PC-9 (cell line): ENCODE results near the gene RUNX1. TPM values are rescaled to one million over a fixed set of nuclear protein-coding genes. Genes with fewer than 3 reads are reported as not detected.

Source experiments
- BruUV-seq: library from RNA; stranded (reverse); fragments of 400-500 nt; replicated peaks from 2 replicates; lab custom pipeline; 2021; lab: Mats Ljungman, UMichigan
- CTCF ChIA-PET: fragments of 300-600 bp; sonication (Branson Sonifier 250); formaldehyde crosslinking; loops from one replicate; lab custom pipeline; 2022; ENCODE audit warnings: antibody characterized with exemption; lab: Charles Lee
- POLR2A ChIA-PET: fragments of 300-600 bp; sonication (Branson Sonifier 250); formaldehyde crosslinking; loops from one replicate; lab custom pipeline; 2022; ENCODE audit warnings: antibody characterized with exemption; ENCODE audit not compliant: unreplicated experiment; lab: Charles Lee
- DNase-seq, 2 experiments: peaks; one replicate each; pipeline versions ENCODE4 v3.0.0 to v3.0.0-alpha.2; 2015 to 2022; ENCODE audit warnings: mixed read lengths in 1 of 2
- H2AFZ ChIP-seq: fragments of 200-600 bp; sonication (generic); 2 replicates; pipeline ENCODE4 v1.8.1; 2017; ENCODE audit warnings: antibody characterized with exemption
- H3F3A ChIP-seq: fragments of 200-600 bp; sonication (generic); 2 replicates; pipeline ENCODE4 v1.8.1; 2017; ENCODE audit warnings: antibody characterized with exemption, mild to moderate bottlenecking, low read depth; ENCODE audit not compliant: insufficient read depth
- H3K27ac ChIP-seq: fragments of 200-600 bp; sonication (generic); 2 replicates; pipeline ENCODE4 v1.6.1; 2016; ENCODE audit warnings: mixed run types
- H3K27me3 ChIP-seq: fragments of 200-600 bp; sonication (generic); 2 replicates; pipeline ENCODE4 v1.6.1; 2016; ENCODE audit warnings: low read depth, mixed run types; ENCODE audit not compliant: insufficient read depth
- H3K36me3 ChIP-seq: fragments of 200-600 bp; sonication (generic); 2 replicates; pipeline ENCODE4 v1.6.1; 2016; ENCODE audit warnings: low read depth, mixed run types
- H3K4me1 ChIP-seq: fragments of 200-600 bp; sonication (generic); replicated peaks from 2 replicates; pipeline ENCODE4 v1.6.1; 2016; ENCODE audit warnings: mixed run types; ENCODE audit not compliant: insufficient read depth
- H3K4me2 ChIP-seq: fragments of 200-600 bp; sonication (generic); 2 replicates; pipeline ENCODE4 v1.6.1; 2017; ENCODE audit warnings: mixed run types
- H3K4me3 ChIP-seq: fragments of 200-600 bp; sonication (generic); 2 replicates; pipeline ENCODE4 v1.6.1; 2016; ENCODE audit warnings: mixed run types
- H3K79me2 ChIP-seq: fragments of 200-600 bp; sonication (generic); 2 replicates; pipeline ENCODE4 v1.6.1; 2017; ENCODE audit warnings: low read depth, mixed run types
- H3K9me2 ChIP-seq: fragments of 200-600 bp; sonication (generic); 2 replicates; pipeline ENCODE4 v1.8.1; 2017; ENCODE audit warnings: mild to moderate bottlenecking; ENCODE audit not compliant: insufficient read depth
- H3K9me3 ChIP-seq: fragments of 200-600 bp; sonication (generic); 2 replicates; pipeline ENCODE4 v1.8.1; 2016; ENCODE audit warnings: low read depth; ENCODE audit not compliant: insufficient read depth
- H4K20me1 ChIP-seq: fragments of 200-600 bp; sonication (generic); 2 replicates; pipeline ENCODE4 v1.8.1; 2017; ENCODE audit not compliant: insufficient read depth
- EZH2 ChIP-seq: fragments of 200-600 bp; sonication (generic); IDR thresholded peaks from 2 replicates; pipeline ENCODE4 v1.8.0; 2017; ENCODE audit warnings: antibody characterized with exemption, low read depth
- intact Hi-C: fragments of 100-400 bp; cut with micrococcal nuclease; formaldehyde crosslinking; loops from one replicate; pipeline ENCODE4 v1.10.0; 2022; ENCODE audit not compliant: unreplicated experiment
- total RNA-seq: library from RNA; stranded (reverse); gene quantifications from 2 replicates; pipeline ENCODE4 v1.2.3, GENCODE V29; 2021
- TF ChIP-seq, protein P1 (sequence below): fragments of 200-600 bp; sonication (generic); conservative IDR thresholded peaks from 2 replicates; pipeline ENCODE4 v1.6.1; 2017; ENCODE audit warnings: mixed run types, antibody characterized with exemption, mild to moderate bottlenecking, moderate library complexity

The RUNX1 gene
- total RNA-seq, 1 experiment from 2014 or later, result 58.5 TPM

DNA sequence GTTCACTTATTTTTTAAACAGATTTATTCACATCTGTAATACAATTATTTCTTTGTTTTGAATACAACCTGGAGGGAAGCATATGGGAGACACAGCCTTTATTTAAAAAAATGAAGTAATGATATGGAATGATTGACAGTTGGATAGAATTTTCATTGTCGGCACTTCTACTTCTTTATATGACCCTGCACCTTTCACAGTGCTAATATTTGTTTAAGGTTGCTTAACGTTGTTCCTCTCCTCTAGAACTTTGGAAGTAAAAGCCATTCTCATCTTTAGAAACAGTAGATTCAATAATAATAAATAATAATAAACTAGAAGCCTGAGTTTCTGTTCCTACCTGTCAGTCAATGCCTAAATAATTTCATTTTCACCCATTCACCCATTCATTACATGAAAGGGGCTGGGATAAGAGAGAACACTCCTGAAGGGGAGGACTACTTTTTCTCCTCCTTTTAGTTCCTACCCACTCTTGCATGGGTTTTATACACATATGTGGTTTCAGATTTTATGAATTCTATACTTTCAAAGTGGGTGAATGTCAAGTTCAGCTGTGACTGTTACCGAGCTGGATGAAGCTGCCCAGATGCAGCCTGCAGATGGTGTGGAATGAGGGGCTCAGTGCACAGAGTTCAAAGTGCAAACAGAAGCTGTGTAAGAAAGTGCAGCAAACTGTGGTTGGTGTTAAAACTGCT is 9.4 kb downstream of the RUNX1 start:
- Histone ChIP-seq H3K4me1 (peaks cover 8% of the 10 kb centered on the region), H3K27me3 (no peaks in the 10 kb centered on the region), H3K79me2 (peaks cover 94% of the 10 kb centered on the region), H3K36me3 (peaks cover 55% of the 10 kb centered on the region), H3K27ac (no peak overlapping the region), H3K9me3 (no peaks in the 10 kb centered on the region), H3K4me2 (no peak overlapping the region), H3K4me3 (no peak overlapping the region), H3K9me2 (no peaks in the 10 kb centered on the region), H2AFZ (no peak overlapping the region), H3F3A (no peaks in the 10 kb centered on the region), H4K20me1 (peaks cover 6% of the 10 kb centered on the region; the same call in 1 of the 2 replicates)
- ChIA-PET CTCF (no interaction called here), POLR2A (interaction anchor here (0.6 kb wide), 1 partner anchor 100 kb away, joined by 9 read pairs; no protein-coding TSS in a partner anchor)
- intact Hi-C loops, result no loop called here
- TF ChIP-seq, protein P1, sequence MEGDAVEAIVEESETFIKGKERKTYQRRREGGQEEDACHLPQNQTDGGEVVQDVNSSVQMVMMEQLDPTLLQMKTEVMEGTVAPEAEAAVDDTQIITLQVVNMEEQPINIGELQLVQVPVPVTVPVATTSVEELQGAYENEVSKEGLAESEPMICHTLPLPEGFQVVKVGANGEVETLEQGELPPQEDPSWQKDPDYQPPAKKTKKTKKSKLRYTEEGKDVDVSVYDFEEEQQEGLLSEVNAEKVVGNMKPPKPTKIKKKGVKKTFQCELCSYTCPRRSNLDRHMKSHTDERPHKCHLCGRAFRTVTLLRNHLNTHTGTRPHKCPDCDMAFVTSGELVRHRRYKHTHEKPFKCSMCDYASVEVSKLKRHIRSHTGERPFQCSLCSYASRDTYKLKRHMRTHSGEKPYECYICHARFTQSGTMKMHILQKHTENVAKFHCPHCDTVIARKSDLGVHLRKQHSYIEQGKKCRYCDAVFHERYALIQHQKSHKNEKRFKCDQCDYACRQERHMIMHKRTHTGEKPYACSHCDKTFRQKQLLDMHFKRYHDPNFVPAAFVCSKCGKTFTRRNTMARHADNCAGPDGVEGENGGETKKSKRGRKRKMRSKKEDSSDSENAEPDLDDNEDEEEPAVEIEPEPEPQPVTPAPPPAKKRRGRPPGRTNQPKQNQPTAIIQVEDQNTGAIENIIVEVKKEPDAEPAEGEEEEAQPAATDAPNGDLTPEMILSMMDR, result no peak
- no peak for TF ChIP-seq EZH2
- BruUV-seq, result no TSS peak
- DNase-seq, result no peak

DNA sequence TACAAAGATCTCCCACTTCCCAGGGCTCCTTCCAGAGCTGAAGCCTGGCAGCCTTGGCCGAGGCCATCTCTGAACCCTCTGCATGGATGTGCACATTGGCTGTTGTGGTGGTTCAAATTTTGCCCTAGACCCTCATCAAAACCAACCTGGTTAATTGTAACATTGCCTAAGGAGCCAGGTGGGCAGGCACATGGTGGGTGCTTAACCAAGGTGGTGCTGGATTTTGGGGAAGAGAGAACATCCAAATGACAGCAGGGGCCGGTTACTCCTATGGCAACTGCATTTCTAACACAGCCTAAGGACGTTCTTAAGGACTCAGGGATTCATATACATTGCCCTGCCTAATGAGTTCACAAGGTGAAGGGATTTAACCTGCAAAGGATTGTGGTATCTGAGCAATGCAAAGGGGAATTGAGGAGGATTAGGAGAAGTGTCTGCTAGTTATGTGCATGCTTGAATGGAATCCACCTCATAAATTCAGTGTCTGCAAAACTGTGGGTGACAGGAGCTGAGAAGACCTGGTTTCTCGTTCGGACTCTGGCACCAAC is 10.3 kb downstream of the RUNX1 start:
- POLR2A ChIA-PET, result no interaction called here
- peaks cover 52% of the 10 kb centered on the region for H3K36me3 ChIP-seq
- no peaks in the 10 kb centered on the region for H3K9me2 ChIP-seq
- H3K4me3 ChIP-seq, result no peak overlapping the region
- DNase-seq, result no peak
- no peaks in the 10 kb centered on the region for H3K9me3 ChIP-seq
- H4K20me1 ChIP-seq, result peaks cover 6% of the 10 kb centered on the region; the same call in 1 of the 2 replicates
- no peak for TF ChIP-seq EZH2
- TF ChIP-seq, protein P1, result no peak
- no peaks in the 10 kb centered on the region for H3K27me3 ChIP-seq
- BruUV-seq, result no TSS peak
- peaks cover 94% of the 10 kb centered on the region for H3K79me2 ChIP-seq
- no peaks in the 10 kb centered on the region for H3F3A ChIP-seq
- CTCF ChIA-PET, result interaction anchor here (0.7 kb wide), 1 partner anchor 306 kb away, joined by 16 read pairs; no protein-coding TSS in a partner anchor
- no peak overlapping the region for H3K4me2 ChIP-seq
- H3K4me1 ChIP-seq, result no peaks in the 10 kb centered on the region
- H3K27ac ChIP-seq, result no peak overlapping the region
- no peak overlapping the region for H2AFZ ChIP-seq
- intact Hi-C loops, result no loop called here

- Histone ChIP-seq H3K27ac (no peak overlapping the region), H4K20me1 (peaks cover 6% of the 10 kb centered on the region; the same call in 1 of the 2 replicates), H3K79me2 (peaks cover 94% of the 10 kb centered on the region), H3K9me2 (no peaks in the 10 kb centered on the region), H3K9me3 (no peaks in the 10 kb centered on the region), H3K36me3 (peaks cover 45% of the 10 kb centered on the region), H3K4me2 (no peak overlapping the region), H3K27me3 (no peaks in the 10 kb centered on the region), H3K4me3 (no peak overlapping the region), H2AFZ (no peak overlapping the region), H3K4me1 (no peaks in the 10 kb centered on the region), H3F3A (no peaks in the 10 kb centered on the region)
- DNase-seq, result no peak
- TF ChIP-seq, protein P1, result no peak
- no peak for TF ChIP-seq EZH2
- ChIA-PET POLR2A (no interaction called here), CTCF (no interaction called here)
- intact Hi-C loops, result no loop called here
- BruUV-seq, result no TSS peak
These were observed 11.7 kb downstream of the RUNX1 start for GRCh38 chr21:35037384-35037765.
